Prostate gland (tissue), 2 donors: ENCODE data around the gene SPDYE6.

ENCODE experiments used
- CTCF ChIP-seq, 4 experiments: fragments of 200-600 bp in 2 of 4; fragments of 450-650 bp in 2 of 4; sonication (generic) in 2 of 4; IDR thresholded peaks; 1 replicate in 3 of 4; 2 replicates in 1 of 4; pipeline ENCODE4 v1.5.1; 2016 to 2019; ENCODE audit warnings: antibody characterized with exemption in 4 of 4, mild to moderate bottlenecking in 2 of 4, moderate library complexity in 2 of 4
- POLR2A ChIP-seq: fragments of 450-650 bp; IDR thresholded peaks from one replicate; pipeline ENCODE4 v1.6.1; 2016; ENCODE audit warnings: antibody characterized with exemption, mild to moderate bottlenecking

- TF ChIP-seq CTCF (IDR thresholded peaks at IDR 0.05) = no peak
- TF ChIP-seq POLR2A = no peak
Observed at GRCh38 chr7:102320601-102321350, 35.5 kb downstream of the SPDYE6 start.
